ENCODE results near the gene ACTR3.

- TF ChIP-seq CTCF (conservative IDR thresholded peaks at IDR 0.05; ENCODE audit: low read length): no peak
- TF ChIP-seq EZH2phosphoT487 (IDR thresholded peaks at IDR 0.05; ENCODE audit: borderline replicate concordance): no peak
Measured at GRCh38 chr2:113848758-113849415, 41.0 kb upstream of the ACTR3 start.

Measured in Loucy (cell line).